Panc1 (cell line): ENCODE results near the gene SIK3. TPM values are rescaled to one million over a fixed set of nuclear protein-coding genes. Genes with fewer than 3 reads are reported as not detected.

Experiments
- ATAC-seq: fragments of 200-7000 bp; cut with Tn5 transposase; 2 replicates; pipeline ENCODE4 v1.9.1; 2020; ENCODE audit warnings: mild to moderate bottlenecking, moderate library complexity
- BruUV-seq: library from RNA; stranded (reverse); fragments of 400-500 nt; replicated peaks from 2 replicates; lab custom pipeline; 2021; lab: Mats Ljungman, UMichigan
- CTCF ChIA-PET: fragments of 300-600 bp; sonication (Branson Sonifier 250); formaldehyde crosslinking; loops from one replicate; lab custom pipeline; 2022; ENCODE audit warnings: antibody characterized with exemption; lab: Charles Lee
- POLR2A ChIA-PET: fragments of 300-600 bp; sonication (Branson Sonifier 250); formaldehyde crosslinking; loops from one replicate; lab custom pipeline; 2022; ENCODE audit warnings: antibody characterized with exemption; lab: Charles Lee
- DNase-seq: peaks from one replicate; pipeline ENCODE4 v3.0.0-alpha.2; 2010; ENCODE audit warnings: low read depth, low spot score
- H3K27ac ChIP-seq: 2 replicates; pipeline ENCODE4 v1.5.1; 2011; ENCODE audit warnings: mild to moderate bottlenecking, low read length, inconsistent platforms
- H3K27me3 ChIP-seq: fragments of 200-500 bp; sonication (Bioruptor generic); 2 replicates; pipeline ENCODE4 v1.6.0; 2014; ENCODE audit warnings: low read length, inconsistent platforms; ENCODE audit not compliant: control insufficient read depth, insufficient read depth
- H3K36me3 ChIP-seq: fragments of 200-500 bp; sonication (Bioruptor generic); 2 replicates; pipeline ENCODE4 v1.5.1; 2014; ENCODE audit warnings: inconsistent platforms, mild to moderate bottlenecking, low read length, moderate library complexity; ENCODE audit not compliant: control insufficient read depth, insufficient read depth
- H3K4me1 ChIP-seq: 2 replicates; pipeline ENCODE4 v1.5.1; 2011; ENCODE audit warnings: inconsistent platforms, mild to moderate bottlenecking, low read length, moderate library complexity; ENCODE audit not compliant: control insufficient read depth, insufficient read depth
- H3K4me3 ChIP-seq, 2 experiments: 2 replicates each; pipeline ENCODE4 v1.5.1; 2011 to 2012; ENCODE audit warnings: low read depth in 2 of 2, low read length in 2 of 2, mild to moderate bottlenecking in 2 of 2, inconsistent platforms in 1 of 2, moderate library complexity in 1 of 2
- H3K9me3 ChIP-seq: fragments of 200-500 bp; sonication (Bioruptor generic); 2 replicates; pipeline ENCODE4 v1.5.1; 2014; ENCODE audit warnings: low read depth, mild to moderate bottlenecking, inconsistent platforms, low read length, moderate library complexity; ENCODE audit not compliant: control insufficient read depth, insufficient read depth
- CTCF ChIP-seq: fragments of 450-650 bp; IDR thresholded peaks from 2 replicates; pipeline ENCODE4 v1.5.1; 2017; ENCODE audit warnings: mild to moderate bottlenecking
- POLR2AphosphoS5 ChIP-seq: IDR thresholded peaks from 2 replicates; pipeline ENCODE4 v1.6.1; 2012; ENCODE audit warnings: mild to moderate bottlenecking, low read depth, low read length, moderate library complexity
- REST ChIP-seq, 2 experiments: IDR thresholded peaks; 2 replicates each; pipeline ENCODE4 v1.6.1; 2011 to 2012; ENCODE audit warnings: low read depth in 2 of 2, control low read depth in 1 of 2, low read length in 1 of 2, mild to moderate bottlenecking in 1 of 2, moderate library complexity in 1 of 2; ENCODE audit not compliant: insufficient read depth in 1 of 2
- SIN3A ChIP-seq: IDR thresholded peaks from 2 replicates; pipeline ENCODE4 v1.6.1; 2012; ENCODE audit warnings: low read depth, mild to moderate bottlenecking, low read length, moderate library complexity, borderline replicate concordance; ENCODE audit not compliant: insufficient read depth
- TCF7L2 ChIP-seq: IDR thresholded peaks from 2 replicates; pipeline ENCODE4 v1.6.1; 2011; ENCODE audit warnings: mild to moderate bottlenecking, low read depth, low read length, inconsistent platforms
- in situ Hi-C: cut with HindIII; loops from 2 replicates; pipeline ENCODE4 v1.10.0; 2016; ENCODE audit warnings: low sequenced_read_pairs, low pct_unique_long_range_greater_than_20kb
- intact Hi-C: fragments of 100-400 bp; cut with micrococcal nuclease; formaldehyde crosslinking; loops from one replicate; pipeline ENCODE4 v1.10.0; 2022; ENCODE audit not compliant: unreplicated experiment
- total RNA-seq: library from RNA; stranded (reverse); gene quantifications from one replicate; pipeline ENCODE4 v1.2.1, GENCODE V29; 2021; ENCODE audit not compliant: unreplicated experiment

Gene SIK3
- total RNA-seq, 1 experiment from 2014 or later: 39.7 TPM

- Histone ChIP-seq H3K27me3 (no peaks in the 10 kb centered on the region), H3K4me1 (peaks cover 15% of the 10 kb centered on the region), H3K27ac (no peak overlapping the region), H3K9me3 (no peaks in the 10 kb centered on the region), H3K36me3 (no peaks in the 10 kb centered on the region), H3K4me3 (no peak overlapping the region)
- ChIA-PET CTCF (no interaction called here), POLR2A (no interaction called here)
- ATAC-seq (no peak), DNase-seq (no peak)
- TF ChIP-seq POLR2AphosphoS5: no peak
- TF ChIP-seq REST (IDR thresholded peaks at IDR 0.05; ENCODE audit: insufficient read depth in 1 of 2, low read depth in 2 of 2, low read length in 1 of 2): no peak
- TF ChIP-seq SIN3A: no peak
- TF ChIP-seq CTCF: no peak
- no peak for TF ChIP-seq TCF7L2
- BruUV-seq: no TSS peak
- intact Hi-C loops: no loop called here
- in situ Hi-C loops: no loop called here
Measured at GRCh38 chr11:117020869-117021564, 77.2 kb downstream of the SIK3 start.

GRCh38 chr11:117020287-117020686, 77.9 kb downstream of the SIK3 start:
- Histone ChIP-seq H3K4me1 (peaks cover 13% of the 10 kb centered on the region), H3K4me3 (no peak overlapping the region), H3K36me3 (no peaks in the 10 kb centered on the region), H3K27ac (no peak overlapping the region), H3K27me3 (no peaks in the 10 kb centered on the region), H3K9me3 (no peaks in the 10 kb centered on the region)
- DNase-seq (no peak), ATAC-seq (no peak)
- ChIA-PET CTCF (no interaction called here), POLR2A (interaction anchor here (0.7 kb wide), 1 partner anchor 34 kb away, joined by 3 read pairs; no protein-coding TSS in a partner anchor)
- in situ Hi-C loops (no loop called here), intact Hi-C loops (no loop called here)
- no TSS peak for BruUV-seq
- TF ChIP-seq POLR2AphosphoS5 (no peak), SIN3A (no peak), TCF7L2 (no peak), REST (IDR thresholded peaks at IDR 0.05; ENCODE audit: insufficient read depth in 1 of 2, low read depth in 2 of 2, low read length in 1 of 2) (no peak), CTCF (no peak)
